Colonic mucosa (tissue), 4 donors: ENCODE data around the gene ATP8B3. TPM values are rescaled to one million over a fixed set of nuclear protein-coding genes. Genes with fewer than 3 reads are reported as not detected.

Experiments used
- DNase-seq: peaks from one replicate; pipeline ENCODE4 v3.0.0-alpha.2; 2020
- H3K27ac ChIP-seq: fragments of 200-600 bp; one replicate; pipeline ENCODE4 v1.8.0; 2021
- H3K27me3 ChIP-seq: fragments of 200-600 bp; one replicate; pipeline ENCODE4 v1.8.0; 2021
- H3K36me3 ChIP-seq: fragments of 200-600 bp; one replicate; pipeline ENCODE4 v1.8.0; 2021
- H3K4me1 ChIP-seq: fragments of 200-600 bp; one replicate; pipeline ENCODE4 v1.8.0; 2021; ENCODE audit warnings: mild to moderate bottlenecking
- H3K4me3 ChIP-seq: fragments of 200-600 bp; one replicate; pipeline ENCODE4 v1.8.0; 2021
- H3K9ac ChIP-seq, 2 donors: one replicate each; pipeline ENCODE4 v1.7.0; 2013; ENCODE audit warnings: control low read depth in 2 of 2, low read depth in 2 of 2, low read length in 2 of 2
- H3K9me3 ChIP-seq: fragments of 200-600 bp; one replicate; pipeline ENCODE4 v1.8.0; 2021
- intact Hi-C: fragments of 100-400 bp; cut with DNase I; formaldehyde crosslinking; loops from one replicate; pipeline ENCODE4 v1.14.1; 2022
- total RNA-seq, 2 donors: library from RNA; stranded (reverse); fragmentation: NEBNext Ultra II Directional in 1 of 2; extraction: Animal tissue kit (Norgen Biotek cat#: 25700) in 1 of 2; gene quantifications; one replicate each; pipeline ENCODE4 v1.2.1, GENCODE V29; 2021
- TF ChIP-seq, protein P1 (sequence below): fragments of 200-600 bp; IDR thresholded peaks from one replicate; pipeline ENCODE4 v1.8.0; 2022; ENCODE audit warnings: antibody characterized with exemption, mild to moderate bottlenecking
- donor health status: healthy.
- donor health status: DM: no; HTN: no; CAD: no.
- donor health status: DM: no; HTN: no; CAD: no.

The ATP8B3 gene
- total RNA-seq, 2 donors from 2014 or later: 0.15 to 0.42 TPM

DNA sequence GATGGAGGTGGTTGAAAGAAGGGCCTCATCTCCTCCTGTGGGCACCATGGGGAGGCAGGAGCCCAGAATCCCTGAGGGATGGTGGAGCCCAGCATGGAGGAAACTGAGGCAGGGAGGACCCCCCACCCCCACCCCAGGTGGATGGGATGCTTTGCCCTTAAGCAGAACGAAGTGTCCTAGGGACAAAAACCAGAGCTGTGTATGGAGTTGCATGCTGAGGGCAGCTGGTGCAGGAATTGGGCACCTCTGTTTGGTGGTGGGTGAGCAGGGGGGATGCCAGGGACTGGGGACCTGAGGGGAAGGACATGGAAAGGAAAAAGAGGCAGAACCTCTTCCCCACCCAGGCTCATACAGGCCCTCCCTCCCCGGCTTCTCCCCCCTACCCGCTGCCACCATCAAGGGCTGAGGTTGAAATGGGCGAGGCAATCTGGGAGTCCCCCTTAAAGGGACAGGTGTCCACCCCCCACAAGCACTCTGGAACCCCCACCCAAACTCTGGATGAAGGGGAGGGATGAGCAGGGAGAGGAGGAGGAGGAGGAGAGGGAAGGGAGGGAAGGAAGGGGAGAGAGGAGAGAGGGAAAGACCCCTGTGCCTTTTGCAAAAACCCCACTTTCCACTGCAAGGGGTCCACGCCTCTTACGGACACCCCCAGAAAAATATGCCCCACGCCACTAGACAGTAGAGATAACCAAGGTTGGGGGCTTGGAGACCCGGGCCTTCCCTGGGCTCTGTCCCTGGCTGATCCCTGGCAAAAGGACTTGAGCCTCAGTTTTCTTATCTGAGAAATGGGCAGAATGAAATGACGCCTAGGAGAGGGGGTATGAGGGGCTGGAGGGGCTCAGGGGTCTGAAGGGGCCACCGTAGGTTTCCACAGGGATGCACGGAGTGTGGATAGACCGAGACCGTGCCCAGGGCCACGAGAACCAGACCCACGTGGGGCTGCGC lies 52.8 kb downstream of the ATP8B3 start:
- TF ChIP-seq, protein P1, sequence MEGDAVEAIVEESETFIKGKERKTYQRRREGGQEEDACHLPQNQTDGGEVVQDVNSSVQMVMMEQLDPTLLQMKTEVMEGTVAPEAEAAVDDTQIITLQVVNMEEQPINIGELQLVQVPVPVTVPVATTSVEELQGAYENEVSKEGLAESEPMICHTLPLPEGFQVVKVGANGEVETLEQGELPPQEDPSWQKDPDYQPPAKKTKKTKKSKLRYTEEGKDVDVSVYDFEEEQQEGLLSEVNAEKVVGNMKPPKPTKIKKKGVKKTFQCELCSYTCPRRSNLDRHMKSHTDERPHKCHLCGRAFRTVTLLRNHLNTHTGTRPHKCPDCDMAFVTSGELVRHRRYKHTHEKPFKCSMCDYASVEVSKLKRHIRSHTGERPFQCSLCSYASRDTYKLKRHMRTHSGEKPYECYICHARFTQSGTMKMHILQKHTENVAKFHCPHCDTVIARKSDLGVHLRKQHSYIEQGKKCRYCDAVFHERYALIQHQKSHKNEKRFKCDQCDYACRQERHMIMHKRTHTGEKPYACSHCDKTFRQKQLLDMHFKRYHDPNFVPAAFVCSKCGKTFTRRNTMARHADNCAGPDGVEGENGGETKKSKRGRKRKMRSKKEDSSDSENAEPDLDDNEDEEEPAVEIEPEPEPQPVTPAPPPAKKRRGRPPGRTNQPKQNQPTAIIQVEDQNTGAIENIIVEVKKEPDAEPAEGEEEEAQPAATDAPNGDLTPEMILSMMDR: no peak
- intact Hi-C loops: no loop called here
- DNase-seq: no peak
- Histone ChIP-seq H3K27ac (no peak overlapping the region), H3K27me3 (peaks cover 88% of the 10 kb centered on the region), H3K4me1 (no peaks in the 10 kb centered on the region), H3K9me3 (no peaks in the 10 kb centered on the region), H3K9ac (no peak overlapping the region), H3K36me3 (no peaks in the 10 kb centered on the region), H3K4me3 (no peak overlapping the region)

DNA sequence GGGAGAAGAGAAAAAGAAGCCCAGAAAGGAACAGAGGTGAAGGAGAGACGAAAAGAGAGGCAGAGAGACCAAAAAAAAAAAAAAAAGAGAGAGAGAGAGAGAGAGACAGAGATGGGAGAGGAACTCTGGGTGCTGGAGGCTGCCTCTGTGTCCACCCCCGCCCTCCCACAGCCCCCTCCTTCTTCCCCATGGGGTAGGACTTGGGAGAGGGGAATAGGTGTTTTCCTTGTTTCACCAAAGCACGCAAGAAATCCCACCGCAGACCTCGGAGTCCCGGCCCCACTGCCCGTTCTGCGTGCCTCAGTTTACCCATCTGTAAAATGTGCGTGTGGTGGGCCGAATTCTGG lies 53.9 kb downstream of the ATP8B3 start:
- no peak overlapping the region for H3K4me3 ChIP-seq
- no peaks in the 10 kb centered on the region for H3K4me1 ChIP-seq
- TF ChIP-seq, protein P1: no peak
- H3K27ac ChIP-seq: no peak overlapping the region
- H3K9me3 ChIP-seq: no peaks in the 10 kb centered on the region
- no peaks in the 10 kb centered on the region for H3K36me3 ChIP-seq
- no peak for DNase-seq
- H3K9ac ChIP-seq: no peak overlapping the region
- intact Hi-C loops: no loop called here
- peaks cover 81% of the 10 kb centered on the region for H3K27me3 ChIP-seq

DNA sequence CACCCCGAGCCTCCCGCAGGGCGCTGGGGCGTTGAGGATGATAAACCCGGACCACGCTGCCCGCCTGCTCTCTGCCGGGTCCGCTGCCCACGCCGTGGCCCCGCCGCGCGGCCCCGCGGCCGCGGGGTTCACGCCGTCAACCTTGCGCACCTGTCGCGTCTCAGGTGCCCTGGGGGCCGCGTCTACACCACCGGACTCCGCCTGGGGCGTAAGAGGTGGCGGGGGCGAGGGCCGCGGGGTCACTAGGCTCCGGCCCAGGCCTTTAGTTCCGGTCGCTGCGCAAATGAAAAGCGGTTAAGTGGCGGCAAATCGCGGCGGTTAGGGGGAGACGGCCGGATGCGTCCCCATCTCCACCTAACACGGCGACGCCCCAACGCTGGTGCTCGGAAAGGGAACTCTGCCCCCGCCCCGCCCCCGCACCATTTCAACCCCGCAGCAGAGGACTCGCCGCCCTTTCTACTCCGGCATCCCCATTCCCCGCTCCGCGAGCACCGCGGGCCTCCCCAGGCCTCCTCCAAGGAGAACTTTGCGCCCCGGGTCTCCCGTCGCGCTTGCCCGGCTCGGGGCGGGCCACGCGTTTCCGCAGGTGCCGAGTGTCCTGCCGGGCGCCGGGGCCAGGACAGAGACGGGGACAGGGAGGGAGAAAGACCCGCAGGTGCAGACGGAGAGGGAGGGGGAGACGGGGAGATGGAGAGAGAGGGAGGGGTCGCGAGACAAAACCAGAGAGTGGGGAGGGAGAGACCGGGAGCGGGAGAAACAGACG lies 54.4 kb downstream of the ATP8B3 start:
- intact Hi-C loops: no loop called here
- Histone ChIP-seq H3K36me3 (no peaks in the 10 kb centered on the region), H3K4me3 (no peak overlapping the region), H3K27me3 (peaks cover 82% of the 10 kb centered on the region), H3K27ac (no peak overlapping the region), H3K4me1 (no peaks in the 10 kb centered on the region), H3K9me3 (no peaks in the 10 kb centered on the region), H3K9ac (no peak overlapping the region)
- TF ChIP-seq, protein P1: no peak
- no peak for DNase-seq

DNA sequence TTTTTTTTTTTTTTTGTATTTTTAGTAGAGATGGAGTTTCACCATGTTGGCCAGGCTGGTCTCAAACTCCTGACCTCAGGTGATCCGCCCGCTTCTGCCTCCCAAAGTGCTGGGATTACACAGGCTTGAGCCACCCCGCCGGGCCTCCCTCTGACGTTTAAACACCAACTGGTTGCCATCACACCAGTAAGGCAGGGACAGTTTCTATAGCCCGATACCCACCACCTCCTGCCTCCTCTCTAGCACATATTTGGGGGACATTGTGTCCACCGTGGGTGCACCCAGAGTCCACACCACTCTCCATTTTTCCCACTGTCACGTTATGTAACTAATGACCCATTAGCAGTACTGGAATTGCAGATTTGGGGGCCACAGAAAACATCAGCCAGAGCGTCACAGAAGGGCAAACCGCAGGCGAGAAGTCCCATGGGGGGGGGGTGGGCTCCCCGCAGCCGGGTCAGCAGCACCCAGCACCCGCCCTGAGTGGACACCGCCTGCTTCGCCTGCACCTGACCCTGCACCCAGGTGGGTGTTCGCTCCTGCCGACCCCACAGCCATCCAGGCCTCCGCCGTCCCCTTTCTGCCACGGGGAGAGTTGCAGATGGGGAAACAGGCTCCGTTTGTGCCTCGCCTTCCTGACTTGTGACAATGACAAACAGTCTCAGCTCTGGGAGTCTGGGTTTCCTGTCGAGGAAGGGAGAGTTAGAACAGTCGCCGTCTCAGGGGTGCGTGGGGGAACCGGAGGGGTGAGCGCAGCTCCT lies 55.2 kb downstream of the ATP8B3 start:
- peaks cover 82% of the 10 kb centered on the region for H3K27me3 ChIP-seq
- no peaks in the 10 kb centered on the region for H3K4me1 ChIP-seq
- DNase-seq: no peak
- H3K27ac ChIP-seq: no peak overlapping the region
- intact Hi-C loops: no loop called here
- H3K4me3 ChIP-seq: no peak overlapping the region
- H3K9ac ChIP-seq: no peak overlapping the region
- H3K9me3 ChIP-seq: no peaks in the 10 kb centered on the region
- TF ChIP-seq, protein P1: no peak
- H3K36me3 ChIP-seq: no peaks in the 10 kb centered on the region

DNA sequence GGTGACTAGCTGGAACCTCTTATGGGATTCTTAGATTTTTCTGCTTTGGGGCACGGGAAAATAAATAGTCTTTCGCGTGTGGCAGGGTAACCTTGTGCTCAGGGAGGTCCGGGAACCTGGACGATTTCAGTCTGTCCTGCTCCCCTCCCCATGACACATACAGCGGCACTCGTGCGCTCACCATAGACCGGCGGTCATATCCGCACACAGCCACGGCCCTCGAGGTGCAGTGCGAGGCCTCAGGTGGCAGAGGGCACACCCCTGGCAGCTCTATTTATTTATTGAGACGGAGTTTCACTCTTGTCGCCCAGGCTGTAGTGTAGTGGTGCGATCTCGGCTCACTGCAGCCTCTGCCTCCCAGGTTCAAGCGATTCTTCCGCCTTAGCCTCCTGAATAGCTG lies 55.8 kb downstream of the ATP8B3 start:
- Histone ChIP-seq H3K36me3 (no peaks in the 10 kb centered on the region), H3K4me1 (no peaks in the 10 kb centered on the region), H3K27me3 (peaks cover 82% of the 10 kb centered on the region), H3K9ac (no peak overlapping the region), H3K4me3 (no peak overlapping the region), H3K9me3 (no peaks in the 10 kb centered on the region), H3K27ac (no peak overlapping the region)
- no peak for DNase-seq
- intact Hi-C loops: no loop called here
- TF ChIP-seq, protein P1: no peak
